ENCODE results near the gene KATNAL2.

The KATNAL2 gene

GRCh38 chr18:47115205-47115604 lies 197.8 kb downstream of the KATNAL2 start:
- no peak for DNase-seq (ENCODE audit: low read depth)

GRCh38 chr18:47118981-47119380 lies 201.6 kb downstream of the KATNAL2 start:
- DNase-seq (ENCODE audit: low read depth) = no peak

- no peak for DNase-seq (ENCODE audit: low read depth)
Measured at GRCh38 chr18:47120428-47120827, 203.0 kb downstream of the KATNAL2 start.

GRCh38 chr18:47121146-47121545 lies 203.7 kb downstream of the KATNAL2 start:
- no peak for DNase-seq (ENCODE audit: low read depth)

- no peak for DNase-seq (ENCODE audit: low read depth)
Measured at GRCh38 chr18:47141289-47141688, 223.9 kb downstream of the KATNAL2 start.

- DNase-seq (ENCODE audit: low read depth) = no peak
Measured at GRCh38 chr18:47143153-47143552, 225.8 kb downstream of the KATNAL2 start.

GRCh38 chr18:47143899-47144485 lies 226.6 kb downstream of the KATNAL2 start:
- no peak for DNase-seq (ENCODE audit: low read depth)

- DNase-seq (ENCODE audit: low read depth) = no peak
Measured at GRCh38 chr18:47146206-47146605, 228.8 kb downstream of the KATNAL2 start.

GRCh38 chr18:47149457-47150028 lies 232.1 kb downstream of the KATNAL2 start:
- no peak for DNase-seq (ENCODE audit: low read depth)

- no peak for DNase-seq (ENCODE audit: low read depth)
Measured at GRCh38 chr18:47150029-47150823, 232.8 kb downstream of the KATNAL2 start, which contains the start of gene HDHD2. Gene HDHD2 (minus strand): TSS chr18:47150500. CDS start chr18:47136439, 14,061 bp downstream.

GRCh38 chr18:47150824-47151366 lies 233.5 kb downstream of the KATNAL2 start:
- no peak for DNase-seq (ENCODE audit: low read depth)

GRCh38 chr18:47151439-47151838 lies 234.0 kb downstream of the KATNAL2 start:
- DNase-seq (ENCODE audit: low read depth) = no peak
